WTC11 (cell line): ENCODE data around the gene GRWD1. TPM values are rescaled to one million over a fixed set of nuclear protein-coding genes. Genes with fewer than 3 reads are reported as not detected.

Experiments used
- EMX1 ChIP-seq: fragments of 250-450 bp; sonication (Bioruptor Pico); IDR thresholded peaks from 2 replicates; pipeline ENCODE4 v1.8.0; 2021; ENCODE audit warnings: mild to moderate bottlenecking
- ESRRA ChIP-seq: sonication (generic); formaldehyde crosslinking; IDR thresholded peaks from 2 replicates; pipeline ENCODE4 v1.8.1; 2022; ENCODE audit warnings: mild to moderate bottlenecking, missing genetic modification reagents, borderline replicate concordance
- GTF2I ChIP-seq: fragments of 250-450 bp; sonication (Bioruptor Pico); conservative IDR thresholded peaks from 2 replicates; pipeline ENCODE4 v1.4.0; 2021; ENCODE audit warnings: mild to moderate bottlenecking
- HMGA2 ChIP-seq: fragments of 250-450 bp; sonication (Bioruptor Pico); IDR thresholded peaks from 2 replicates; pipeline ENCODE4 v1.4.0; 2021; ENCODE audit warnings: mild to moderate bottlenecking, moderate library complexity
- JUN ChIP-seq: sonication (generic); formaldehyde crosslinking; IDR thresholded peaks from 2 replicates; pipeline ENCODE4 v1.8.0; 2023; ENCODE audit warnings: mild to moderate bottlenecking, missing genetic modification reagents
- KAT7 ChIP-seq: sonication (generic); formaldehyde crosslinking; IDR thresholded peaks from 2 replicates; pipeline ENCODE4 v1.8.1; 2023; ENCODE audit warnings: missing genetic modification reagents, mild to moderate bottlenecking, borderline replicate concordance
- MYBL2 ChIP-seq: sonication (generic); formaldehyde crosslinking; IDR thresholded peaks from 2 replicates; pipeline ENCODE4 v1.8.1; 2023; ENCODE audit warnings: mild to moderate bottlenecking, moderate library complexity, missing genetic modification reagents
- NFE2L1 ChIP-seq: sonication (generic); formaldehyde crosslinking; IDR thresholded peaks from 2 replicates; pipeline ENCODE4 v1.8.1; 2023; ENCODE audit warnings: missing genetic modification reagents
- NR3C1 ChIP-seq: sonication (generic); formaldehyde crosslinking; conservative IDR thresholded peaks from 2 replicates; pipeline ENCODE4 v1.8.1; 2023; ENCODE audit warnings: low read depth, mild to moderate bottlenecking, missing genetic modification reagents
- RELA ChIP-seq: sonication (generic); formaldehyde crosslinking; IDR thresholded peaks from 2 replicates; pipeline ENCODE4 v1.8.1; 2022; ENCODE audit warnings: missing genetic modification reagents, mild to moderate bottlenecking, borderline replicate concordance
- RORB ChIP-seq: fragments of 250-450 bp; sonication (Bioruptor Pico); IDR thresholded peaks from 2 replicates; pipeline ENCODE4 v1.9.0; 2021; ENCODE audit warnings: mild to moderate bottlenecking
- SP1 ChIP-seq: sonication (generic); formaldehyde crosslinking; conservative IDR thresholded peaks from 2 replicates; pipeline ENCODE4 v1.8.1; 2022; ENCODE audit warnings: missing genetic modification reagents
- total RNA-seq: library from RNA; stranded (reverse); gene quantifications from 3 replicates; pipeline ENCODE4 v1.2.3, GENCODE V29; 2021
- TF ChIP-seq, protein P1 (sequence below): sonication (generic); formaldehyde crosslinking; IDR thresholded peaks from 2 replicates; pipeline ENCODE4 v1.8.0; 2022; ENCODE audit warnings: mild to moderate bottlenecking, missing genetic modification reagents
- TF ChIP-seq, protein P2 (sequence below): sonication (generic); formaldehyde crosslinking; IDR thresholded peaks from 2 replicates; pipeline ENCODE4 v1.8.0; 2023; ENCODE audit warnings: missing genetic modification reagents
- TF ChIP-seq, protein P3 (sequence below): sonication (generic); formaldehyde crosslinking; IDR thresholded peaks from 2 replicates; pipeline ENCODE4 v1.8.0; 2023; ENCODE audit warnings: mild to moderate bottlenecking, missing genetic modification reagents
- TF ChIP-seq, protein P4 (sequence below): sonication (generic); formaldehyde crosslinking; conservative IDR thresholded peaks from 2 replicates; pipeline ENCODE4 v1.8.1; 2022; ENCODE audit warnings: mild to moderate bottlenecking, missing genetic modification reagents
- TF ChIP-seq, protein P5 (sequence below): fragments of 250-450 bp; sonication (Bioruptor Pico); IDR thresholded peaks from 2 replicates; pipeline ENCODE4 v1.8.0; 2021; ENCODE audit warnings: mild to moderate bottlenecking
- TF ChIP-seq, protein P6 (sequence below): fragments of 250-450 bp; sonication (Bioruptor Pico); IDR thresholded peaks from 2 replicates; pipeline ENCODE4 v2.1.2; 2022; ENCODE audit warnings: mild to moderate bottlenecking, moderate library complexity
- TF ChIP-seq, protein P7 (sequence below): fragments of 250-450 bp; sonication (Bioruptor Pico); IDR thresholded peaks from 2 replicates; pipeline ENCODE4 v1.9.0; 2021; ENCODE audit warnings: mild to moderate bottlenecking
- TF ChIP-seq, protein P8 (sequence below): sonication (generic); formaldehyde crosslinking; IDR thresholded peaks from 2 replicates; pipeline ENCODE4 v1.8.1; 2022; ENCODE audit warnings: low read depth, mild to moderate bottlenecking, moderate library complexity, missing genetic modification reagents, borderline replicate concordance

Gene GRWD1
- total RNA-seq, 1 experiment from 2014 or later = 67.2 TPM

DNA sequence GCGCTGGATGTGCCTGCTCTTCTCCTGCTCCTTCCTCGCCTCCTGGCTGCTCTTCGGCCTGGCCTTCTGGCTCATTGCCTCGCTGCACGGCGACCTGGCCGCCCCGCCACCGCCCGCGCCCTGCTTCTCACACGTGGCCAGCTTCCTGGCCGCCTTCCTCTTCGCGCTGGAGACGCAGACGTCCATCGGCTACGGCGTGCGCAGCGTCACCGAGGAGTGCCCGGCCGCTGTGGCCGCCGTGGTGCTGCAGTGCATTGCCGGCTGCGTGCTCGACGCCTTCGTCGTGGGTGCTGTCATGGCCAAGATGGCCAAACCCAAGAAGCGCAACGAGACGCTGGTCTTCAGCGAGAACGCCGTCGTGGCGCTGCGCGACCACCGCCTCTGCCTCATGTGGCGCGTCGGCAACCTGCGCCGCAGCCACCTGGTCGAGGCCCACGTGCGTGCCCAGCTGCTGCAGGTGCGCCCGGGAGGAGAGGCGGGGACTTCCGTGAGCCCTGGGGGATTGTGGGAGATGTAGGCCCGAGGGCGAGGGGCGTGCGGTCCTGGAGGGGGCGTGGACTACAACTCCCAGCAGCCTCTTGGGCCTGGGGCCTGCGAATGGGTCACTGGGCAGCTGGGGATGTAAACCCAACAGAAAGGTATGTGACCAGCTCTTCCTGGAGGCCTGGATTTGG is 16.3 kb downstream of the GRWD1 start (continued):
- TF ChIP-seq, protein P1, sequence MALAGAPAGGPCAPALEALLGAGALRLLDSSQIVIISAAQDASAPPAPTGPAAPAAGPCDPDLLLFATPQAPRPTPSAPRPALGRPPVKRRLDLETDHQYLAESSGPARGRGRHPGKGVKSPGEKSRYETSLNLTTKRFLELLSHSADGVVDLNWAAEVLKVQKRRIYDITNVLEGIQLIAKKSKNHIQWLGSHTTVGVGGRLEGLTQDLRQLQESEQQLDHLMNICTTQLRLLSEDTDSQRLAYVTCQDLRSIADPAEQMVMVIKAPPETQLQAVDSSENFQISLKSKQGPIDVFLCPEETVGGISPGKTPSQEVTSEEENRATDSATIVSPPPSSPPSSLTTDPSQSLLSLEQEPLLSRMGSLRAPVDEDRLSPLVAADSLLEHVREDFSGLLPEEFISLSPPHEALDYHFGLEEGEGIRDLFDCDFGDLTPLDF = peak; percentile 96; the same call in 1 of the 2 replicates
- TF ChIP-seq ESRRA (CRISPR knock-in tag) (peak; percentile 97), KAT7 (CRISPR knock-in tag) (peak; percentile 99; the same call in 1 of the 2 replicates), MYBL2 (CRISPR knock-in tag) (peak; percentile 89), NFE2L1 (CRISPR knock-in tag) (peak; percentile 97; the same call in 1 of the 2 replicates), NR3C1 (CRISPR knock-in tag) (peak; percentile 92; the same call in 1 of the 2 replicates), RELA (CRISPR knock-in tag) (peak; percentile 99), HMGA2 (CRISPR knock-in tag) (no peak), GTF2I (no peak), EMX1 (no peak), SP1 (CRISPR knock-in tag) (peak; percentile 87; the same call in 1 of the 2 replicates), RORB (CRISPR knock-in tag) (no peak), JUN (CRISPR knock-in tag) (peak; percentile 97; the same call in 1 of the 2 replicates)
- TF ChIP-seq, protein P2, sequence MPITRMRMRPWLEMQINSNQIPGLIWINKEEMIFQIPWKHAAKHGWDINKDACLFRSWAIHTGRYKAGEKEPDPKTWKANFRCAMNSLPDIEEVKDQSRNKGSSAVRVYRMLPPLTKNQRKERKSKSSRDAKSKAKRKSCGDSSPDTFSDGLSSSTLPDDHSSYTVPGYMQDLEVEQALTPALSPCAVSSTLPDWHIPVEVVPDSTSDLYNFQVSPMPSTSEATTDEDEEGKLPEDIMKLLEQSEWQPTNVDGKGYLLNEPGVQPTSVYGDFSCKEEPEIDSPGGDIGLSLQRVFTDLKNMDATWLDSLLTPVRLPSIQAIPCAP (CRISPR knock-in tag) = peak; percentile 99
- TF ChIP-seq, protein P3, sequence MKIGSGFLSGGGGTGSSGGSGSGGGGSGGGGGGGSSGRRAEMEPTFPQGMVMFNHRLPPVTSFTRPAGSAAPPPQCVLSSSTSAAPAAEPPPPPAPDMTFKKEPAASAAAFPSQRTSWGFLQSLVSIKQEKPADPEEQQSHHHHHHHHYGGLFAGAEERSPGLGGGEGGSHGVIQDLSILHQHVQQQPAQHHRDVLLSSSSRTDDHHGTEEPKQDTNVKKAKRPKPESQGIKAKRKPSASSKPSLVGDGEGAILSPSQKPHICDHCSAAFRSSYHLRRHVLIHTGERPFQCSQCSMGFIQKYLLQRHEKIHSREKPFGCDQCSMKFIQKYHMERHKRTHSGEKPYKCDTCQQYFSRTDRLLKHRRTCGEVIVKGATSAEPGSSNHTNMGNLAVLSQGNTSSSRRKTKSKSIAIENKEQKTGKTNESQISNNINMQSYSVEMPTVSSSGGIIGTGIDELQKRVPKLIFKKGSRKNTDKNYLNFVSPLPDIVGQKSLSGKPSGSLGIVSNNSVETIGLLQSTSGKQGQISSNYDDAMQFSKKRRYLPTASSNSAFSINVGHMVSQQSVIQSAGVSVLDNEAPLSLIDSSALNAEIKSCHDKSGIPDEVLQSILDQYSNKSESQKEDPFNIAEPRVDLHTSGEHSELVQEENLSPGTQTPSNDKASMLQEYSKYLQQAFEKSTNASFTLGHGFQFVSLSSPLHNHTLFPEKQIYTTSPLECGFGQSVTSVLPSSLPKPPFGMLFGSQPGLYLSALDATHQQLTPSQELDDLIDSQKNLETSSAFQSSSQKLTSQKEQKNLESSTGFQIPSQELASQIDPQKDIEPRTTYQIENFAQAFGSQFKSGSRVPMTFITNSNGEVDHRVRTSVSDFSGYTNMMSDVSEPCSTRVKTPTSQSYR (CRISPR knock-in tag) = peak; percentile 95
- TF ChIP-seq, protein P4, sequence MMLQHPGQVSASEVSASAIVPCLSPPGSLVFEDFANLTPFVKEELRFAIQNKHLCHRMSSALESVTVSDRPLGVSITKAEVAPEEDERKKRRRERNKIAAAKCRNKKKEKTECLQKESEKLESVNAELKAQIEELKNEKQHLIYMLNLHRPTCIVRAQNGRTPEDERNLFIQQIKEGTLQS = peak; percentile 82
- TF ChIP-seq, protein P5, sequence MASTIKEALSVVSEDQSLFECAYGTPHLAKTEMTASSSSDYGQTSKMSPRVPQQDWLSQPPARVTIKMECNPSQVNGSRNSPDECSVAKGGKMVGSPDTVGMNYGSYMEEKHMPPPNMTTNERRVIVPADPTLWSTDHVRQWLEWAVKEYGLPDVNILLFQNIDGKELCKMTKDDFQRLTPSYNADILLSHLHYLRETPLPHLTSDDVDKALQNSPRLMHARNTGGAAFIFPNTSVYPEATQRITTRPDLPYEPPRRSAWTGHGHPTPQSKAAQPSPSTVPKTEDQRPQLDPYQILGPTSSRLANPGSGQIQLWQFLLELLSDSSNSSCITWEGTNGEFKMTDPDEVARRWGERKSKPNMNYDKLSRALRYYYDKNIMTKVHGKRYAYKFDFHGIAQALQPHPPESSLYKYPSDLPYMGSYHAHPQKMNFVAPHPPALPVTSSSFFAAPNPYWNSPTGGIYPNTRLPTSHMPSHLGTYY = no peak
- TF ChIP-seq, protein P6, sequence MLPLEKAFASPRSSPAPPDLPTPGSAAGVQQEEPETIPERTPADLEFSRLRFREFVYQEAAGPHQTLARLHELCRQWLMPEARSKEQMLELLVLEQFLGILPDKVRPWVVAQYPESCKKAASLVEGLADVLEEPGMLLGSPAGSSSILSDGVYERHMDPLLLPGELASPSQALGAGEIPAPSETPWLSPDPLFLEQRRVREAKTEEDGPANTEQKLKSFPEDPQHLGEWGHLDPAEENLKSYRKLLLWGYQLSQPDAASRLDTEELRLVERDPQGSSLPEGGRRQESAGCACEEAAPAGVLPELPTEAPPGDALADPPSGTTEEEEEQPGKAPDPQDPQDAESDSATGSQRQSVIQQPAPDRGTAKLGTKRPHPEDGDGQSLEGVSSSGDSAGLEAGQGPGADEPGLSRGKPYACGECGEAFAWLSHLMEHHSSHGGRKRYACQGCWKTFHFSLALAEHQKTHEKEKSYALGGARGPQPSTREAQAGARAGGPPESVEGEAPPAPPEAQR (CRISPR knock-in tag) = no peak
- TF ChIP-seq, protein P7, sequence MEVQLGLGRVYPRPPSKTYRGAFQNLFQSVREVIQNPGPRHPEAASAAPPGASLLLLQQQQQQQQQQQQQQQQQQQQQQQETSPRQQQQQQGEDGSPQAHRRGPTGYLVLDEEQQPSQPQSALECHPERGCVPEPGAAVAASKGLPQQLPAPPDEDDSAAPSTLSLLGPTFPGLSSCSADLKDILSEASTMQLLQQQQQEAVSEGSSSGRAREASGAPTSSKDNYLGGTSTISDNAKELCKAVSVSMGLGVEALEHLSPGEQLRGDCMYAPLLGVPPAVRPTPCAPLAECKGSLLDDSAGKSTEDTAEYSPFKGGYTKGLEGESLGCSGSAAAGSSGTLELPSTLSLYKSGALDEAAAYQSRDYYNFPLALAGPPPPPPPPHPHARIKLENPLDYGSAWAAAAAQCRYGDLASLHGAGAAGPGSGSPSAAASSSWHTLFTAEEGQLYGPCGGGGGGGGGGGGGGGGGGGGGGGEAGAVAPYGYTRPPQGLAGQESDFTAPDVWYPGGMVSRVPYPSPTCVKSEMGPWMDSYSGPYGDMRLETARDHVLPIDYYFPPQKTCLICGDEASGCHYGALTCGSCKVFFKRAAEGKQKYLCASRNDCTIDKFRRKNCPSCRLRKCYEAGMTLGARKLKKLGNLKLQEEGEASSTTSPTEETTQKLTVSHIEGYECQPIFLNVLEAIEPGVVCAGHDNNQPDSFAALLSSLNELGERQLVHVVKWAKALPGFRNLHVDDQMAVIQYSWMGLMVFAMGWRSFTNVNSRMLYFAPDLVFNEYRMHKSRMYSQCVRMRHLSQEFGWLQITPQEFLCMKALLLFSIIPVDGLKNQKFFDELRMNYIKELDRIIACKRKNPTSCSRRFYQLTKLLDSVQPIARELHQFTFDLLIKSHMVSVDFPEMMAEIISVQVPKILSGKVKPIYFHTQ = no peak
- TF ChIP-seq, protein P8, sequence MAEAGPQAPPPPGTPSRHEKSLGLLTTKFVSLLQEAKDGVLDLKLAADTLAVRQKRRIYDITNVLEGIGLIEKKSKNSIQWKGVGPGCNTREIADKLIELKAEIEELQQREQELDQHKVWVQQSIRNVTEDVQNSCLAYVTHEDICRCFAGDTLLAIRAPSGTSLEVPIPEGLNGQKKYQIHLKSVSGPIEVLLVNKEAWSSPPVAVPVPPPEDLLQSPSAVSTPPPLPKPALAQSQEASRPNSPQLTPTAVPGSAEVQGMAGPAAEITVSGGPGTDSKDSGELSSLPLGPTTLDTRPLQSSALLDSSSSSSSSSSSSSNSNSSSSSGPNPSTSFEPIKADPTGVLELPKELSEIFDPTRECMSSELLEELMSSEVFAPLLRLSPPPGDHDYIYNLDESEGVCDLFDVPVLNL (CRISPR knock-in tag) = peak; percentile 80
